ENCODE results near the gene HSPA1A.

HSPA1A gene

GRCh38 chr6:31815025-31815838 lies at the start of gene HSPA1A, which contains the start of gene HSPA1L:
Gene HSPA1A, plus strand, starts transcription at chr6:31815543. Its CDS starts 214 bp downstream, at chr6:31815757.
Gene HSPA1L, minus strand, starts transcription at chr6:31815283. Its CDS starts 3,311 bp downstream, at chr6:31811972.
- peak; percentile 96 for DNase-seq

- no peak for DNase-seq
Observed at GRCh38 chr6:31765559-31765909, 49.8 kb upstream of the HSPA1A start.

GRCh38 chr6:31765910-31766794 lies 49.2 kb upstream of the HSPA1A start:
- no peak for DNase-seq

- no peak for DNase-seq
Observed at GRCh38 chr6:31767096-31767645, 48.2 kb upstream of the HSPA1A start.

- no peak for DNase-seq
Observed at GRCh38 chr6:31768363-31769257, 46.7 kb upstream of the HSPA1A start.

- peak; percentile 33 for DNase-seq
Observed at GRCh38 chr6:31769684-31770371, 45.5 kb upstream of the HSPA1A start.

- no peak for DNase-seq
Observed at GRCh38 chr6:31770860-31771259, 44.5 kb upstream of the HSPA1A start.

GRCh38 chr6:31771992-31772358 lies 43.4 kb upstream of the HSPA1A start:
- no peak for DNase-seq

- no peak for DNase-seq
Observed at GRCh38 chr6:31775184-31775583, 40.2 kb upstream of the HSPA1A start.

- DNase-seq, result no peak
Observed at GRCh38 chr6:31775633-31776484, 39.5 kb upstream of the HSPA1A start.

GRCh38 chr6:31776485-31776988 lies 38.8 kb upstream of the HSPA1A start:
- DNase-seq, result no peak

GRCh38 chr6:31776989-31777666 lies 38.2 kb upstream of the HSPA1A start, which contains the start of gene VWA7:
Gene VWA7, minus strand, starts transcription at chr6:31777328. Its CDS starts 549 bp downstream, at chr6:31776779.
- peak; percentile 72 for DNase-seq

- DNase-seq, result no peak
Observed at GRCh38 chr6:31777667-31778050, 37.7 kb upstream of the HSPA1A start.

- no peak for DNase-seq
Observed at GRCh38 chr6:31778193-31778592, 37.1 kb upstream of the HSPA1A start.

GRCh38 chr6:31778999-31779885 lies 36.1 kb upstream of the HSPA1A start:
- no peak for DNase-seq

- no peak for DNase-seq
Observed at GRCh38 chr6:31779908-31780307, 35.4 kb upstream of the HSPA1A start.

GRCh38 chr6:31780507-31781243 lies 34.7 kb upstream of the HSPA1A start:
- DNase-seq, result no peak
